Upper lobe of left lung (tissue), 4 donors: ENCODE data around the gene CACNB2.

Experiments
- EP300 ChIP-seq, 4 donors: sonication (generic); formaldehyde crosslinking; IDR thresholded peaks; one replicate each; pipeline ENCODE4 v1.5.1; 2017; ENCODE audit warnings: antibody characterized with exemption in 4 of 4, control low read depth in 2 of 4
- POLR2A ChIP-seq, 4 donors: fragments of 450-650 bp; IDR thresholded peaks; one replicate each; pipeline ENCODE4 v1.5.1; 2016 to 2017; ENCODE audit warnings: antibody characterized with exemption in 4 of 4, mild to moderate bottlenecking in 2 of 4
- POLR2AphosphoS5 ChIP-seq, 2 donors: sonication (generic); formaldehyde crosslinking; IDR thresholded peaks; one replicate each; pipeline ENCODE4 v1.5.1; 2017; ENCODE audit warnings: antibody characterized with exemption in 2 of 2
- TF ChIP-seq, protein P1 (sequence below), 6 experiments: fragments of 450-650 bp in 4 of 6; fragments of 200-600 bp in 2 of 6; sonication (generic) in 2 of 6; IDR thresholded peaks; one replicate each; pipeline ENCODE4 v1.5.1; 2016 to 2019; ENCODE audit warnings: antibody characterized with exemption in 6 of 6

DNA sequence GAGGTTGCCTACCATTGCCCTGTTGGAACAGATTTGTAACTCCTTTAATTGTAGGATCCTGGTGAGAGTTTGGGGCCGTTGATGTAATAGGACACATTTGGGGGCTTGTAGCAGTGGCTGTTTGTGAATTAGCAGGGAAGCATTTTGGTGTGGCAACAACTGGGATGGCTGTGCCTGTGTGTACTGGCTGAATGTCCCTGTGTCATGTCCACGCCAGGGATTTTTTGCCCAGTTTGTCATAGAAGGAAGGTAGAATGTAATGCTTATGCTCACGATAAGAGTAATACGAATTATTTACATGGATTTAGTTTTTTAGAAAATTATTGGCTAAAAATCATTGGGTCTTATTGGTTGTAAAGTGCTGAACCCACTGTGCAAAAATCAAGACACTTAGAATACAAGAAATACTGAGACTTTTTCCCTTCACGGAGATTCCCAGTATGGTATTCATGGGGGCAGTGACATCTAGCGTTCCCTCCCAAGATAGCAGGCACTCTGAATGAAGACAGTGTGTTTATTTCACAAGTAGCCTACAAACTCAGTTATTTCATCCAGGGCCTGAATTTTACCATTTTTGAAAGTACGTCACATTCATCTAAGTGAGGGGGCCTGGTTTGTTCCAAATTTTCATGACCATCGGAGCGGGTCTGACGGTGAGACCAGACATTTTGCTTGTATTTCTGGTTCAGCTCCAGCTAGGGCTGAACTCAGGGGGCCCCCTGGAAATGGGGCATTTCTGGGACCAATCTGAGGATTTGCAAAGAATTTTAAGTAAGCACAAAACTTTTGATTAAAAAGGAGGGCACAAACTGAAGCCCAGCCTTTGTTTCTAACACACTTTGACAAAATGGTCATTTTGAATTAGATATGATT lies 74.7 kb downstream of the CACNB2 start:
- no peak for TF ChIP-seq POLR2AphosphoS5 (IDR thresholded peaks at IDR 0.05)
- TF ChIP-seq, protein P1, sequence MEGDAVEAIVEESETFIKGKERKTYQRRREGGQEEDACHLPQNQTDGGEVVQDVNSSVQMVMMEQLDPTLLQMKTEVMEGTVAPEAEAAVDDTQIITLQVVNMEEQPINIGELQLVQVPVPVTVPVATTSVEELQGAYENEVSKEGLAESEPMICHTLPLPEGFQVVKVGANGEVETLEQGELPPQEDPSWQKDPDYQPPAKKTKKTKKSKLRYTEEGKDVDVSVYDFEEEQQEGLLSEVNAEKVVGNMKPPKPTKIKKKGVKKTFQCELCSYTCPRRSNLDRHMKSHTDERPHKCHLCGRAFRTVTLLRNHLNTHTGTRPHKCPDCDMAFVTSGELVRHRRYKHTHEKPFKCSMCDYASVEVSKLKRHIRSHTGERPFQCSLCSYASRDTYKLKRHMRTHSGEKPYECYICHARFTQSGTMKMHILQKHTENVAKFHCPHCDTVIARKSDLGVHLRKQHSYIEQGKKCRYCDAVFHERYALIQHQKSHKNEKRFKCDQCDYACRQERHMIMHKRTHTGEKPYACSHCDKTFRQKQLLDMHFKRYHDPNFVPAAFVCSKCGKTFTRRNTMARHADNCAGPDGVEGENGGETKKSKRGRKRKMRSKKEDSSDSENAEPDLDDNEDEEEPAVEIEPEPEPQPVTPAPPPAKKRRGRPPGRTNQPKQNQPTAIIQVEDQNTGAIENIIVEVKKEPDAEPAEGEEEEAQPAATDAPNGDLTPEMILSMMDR (IDR thresholded peaks at IDR 0.05), result peak in 5 of 6 experiments; percentile 37 to 68 (median 47)
- TF ChIP-seq POLR2A (IDR thresholded peaks at IDR 0.05), result no peak
- no peak for TF ChIP-seq EP300 (IDR thresholded peaks at IDR 0.05)
